Stomach (tissue), 4 donors: ENCODE data around the gene USP36.

Source experiments
- POLR2A ChIP-seq, 4 donors: fragments of 450-650 bp; IDR thresholded peaks; one replicate each; pipeline ENCODE4 v1.6.1; 2016; ENCODE audit warnings: antibody characterized with exemption in 4 of 4, control low read depth in 2 of 4, mild to moderate bottlenecking in 1 of 4, moderate library complexity in 1 of 4
- POLR2AphosphoS5 ChIP-seq, 3 donors: sonication (generic); formaldehyde crosslinking; IDR thresholded peaks; one replicate each; pipeline ENCODE4 v1.6.1; 2016; ENCODE audit warnings: antibody characterized with exemption in 3 of 3
- TF ChIP-seq, protein P1 (sequence below), 7 experiments: fragments of 450-650 bp in 4 of 7; fragments of 200-600 bp in 3 of 7; sonication (generic) in 3 of 7; IDR thresholded peaks; one replicate each; pipeline ENCODE4 v1.5.1; 2016 to 2019; ENCODE audit warnings: antibody characterized with exemption in 7 of 7, control low read depth in 2 of 7, mild to moderate bottlenecking in 1 of 7

DNA sequence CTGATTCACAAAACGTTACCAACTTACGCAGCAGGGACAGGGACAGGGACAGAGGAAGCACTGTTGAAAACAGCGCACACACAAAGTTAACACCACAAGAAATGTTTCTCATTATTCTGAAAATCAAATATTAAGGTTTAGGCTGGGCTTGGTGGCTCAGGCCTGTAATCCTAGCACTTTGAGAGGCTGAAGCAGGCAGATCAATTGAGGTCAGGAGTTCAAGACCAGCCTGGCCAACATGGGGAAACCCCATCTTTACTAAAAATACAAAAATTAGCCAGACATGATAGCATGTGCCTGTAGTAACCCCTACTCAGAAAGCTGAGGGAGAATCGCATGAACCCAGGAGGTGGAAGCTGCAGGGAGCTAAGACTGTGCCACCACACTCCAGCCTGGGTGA lies 62.7 kb downstream of the USP36 start:
- TF ChIP-seq, protein P1, sequence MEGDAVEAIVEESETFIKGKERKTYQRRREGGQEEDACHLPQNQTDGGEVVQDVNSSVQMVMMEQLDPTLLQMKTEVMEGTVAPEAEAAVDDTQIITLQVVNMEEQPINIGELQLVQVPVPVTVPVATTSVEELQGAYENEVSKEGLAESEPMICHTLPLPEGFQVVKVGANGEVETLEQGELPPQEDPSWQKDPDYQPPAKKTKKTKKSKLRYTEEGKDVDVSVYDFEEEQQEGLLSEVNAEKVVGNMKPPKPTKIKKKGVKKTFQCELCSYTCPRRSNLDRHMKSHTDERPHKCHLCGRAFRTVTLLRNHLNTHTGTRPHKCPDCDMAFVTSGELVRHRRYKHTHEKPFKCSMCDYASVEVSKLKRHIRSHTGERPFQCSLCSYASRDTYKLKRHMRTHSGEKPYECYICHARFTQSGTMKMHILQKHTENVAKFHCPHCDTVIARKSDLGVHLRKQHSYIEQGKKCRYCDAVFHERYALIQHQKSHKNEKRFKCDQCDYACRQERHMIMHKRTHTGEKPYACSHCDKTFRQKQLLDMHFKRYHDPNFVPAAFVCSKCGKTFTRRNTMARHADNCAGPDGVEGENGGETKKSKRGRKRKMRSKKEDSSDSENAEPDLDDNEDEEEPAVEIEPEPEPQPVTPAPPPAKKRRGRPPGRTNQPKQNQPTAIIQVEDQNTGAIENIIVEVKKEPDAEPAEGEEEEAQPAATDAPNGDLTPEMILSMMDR (IDR thresholded peaks at IDR 0.05) = no peak
- TF ChIP-seq POLR2A (IDR thresholded peaks at IDR 0.05) (no peak), POLR2AphosphoS5 (IDR thresholded peaks at IDR 0.05) (no peak)
